BLaER1 treated with 17β-estradiol and CSF1 and Interleukin-3, amounts not matched to agents 10 nM and 100 nM (cell line): ENCODE measurements around the gene CD36.

ENCODE experiments used
- H3K27ac ChIP-seq, 11 experiments: shearing (Covaris generic); formaldehyde crosslinking; 2 replicates each; pipeline ENCODE4 v1.8.1; 2022
- H3K27me3 ChIP-seq, 11 experiments: shearing (Covaris generic); formaldehyde crosslinking; 2 replicates each; pipeline ENCODE4 v1.8.1; 2022
- H3K36me3 ChIP-seq, 11 experiments: shearing (Covaris generic); formaldehyde crosslinking; 2 replicates each; pipeline ENCODE4 v1.8.1; 2022
- H3K4me1 ChIP-seq, 10 experiments: shearing (Covaris generic); formaldehyde crosslinking; 2 replicates each; pipeline ENCODE4 v1.8.1; 2022
- H3K4me2 ChIP-seq, 11 experiments: shearing (Covaris generic); formaldehyde crosslinking; 2 replicates each; pipeline ENCODE4 v1.8.1; 2022
- H3K4me3 ChIP-seq, 10 experiments: shearing (Covaris generic); formaldehyde crosslinking; 2 replicates each; pipeline ENCODE4 v1.8.1; 2022
- H3K9ac ChIP-seq, 11 experiments: shearing (Covaris generic); formaldehyde crosslinking; 2 replicates each; pipeline ENCODE4 v1.8.1; 2022
- H3K9me3 ChIP-seq, 11 experiments: shearing (Covaris generic); formaldehyde crosslinking; replicated peaks in 1 of 11; 2 replicates each; pipeline ENCODE4 v1.8.1; 2022
- H4K20me1 ChIP-seq, 11 experiments: shearing (Covaris generic); formaldehyde crosslinking; 2 replicates each; pipeline ENCODE4 v1.8.1; 2022
- Cebpa-rat ChIP-seq, 11 experiments: shearing (Covaris generic); IDR thresholded peaks; 2 replicates each; pipeline ENCODE4 v1.8.1; 2022

CD36 gene

DNA sequence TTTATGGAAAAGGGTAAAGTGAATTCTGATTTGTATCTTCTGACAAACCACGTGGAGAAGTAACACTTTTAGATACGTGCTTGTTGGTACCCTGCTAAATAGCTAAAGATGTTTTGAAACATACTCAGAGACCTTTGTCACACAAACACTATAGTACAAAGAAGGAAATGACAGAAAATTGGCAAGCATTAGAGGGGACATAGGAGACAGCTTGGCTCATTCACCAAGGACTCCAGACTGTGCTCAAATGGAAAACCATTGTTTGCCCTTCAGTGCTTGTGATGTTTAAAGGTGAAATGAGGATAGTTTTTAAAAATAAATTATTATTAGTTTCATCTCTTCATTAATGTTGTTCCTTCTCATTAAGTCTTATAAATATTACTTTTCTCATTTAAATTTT, 34.0 kb upstream of the CD36 start:
- Histone ChIP-seq H4K20me1 (no peaks in the 10 kb centered on the region), H3K27ac (no peak overlapping the region), H3K4me3 (no peak overlapping the region), H3K9ac (no peak overlapping the region), H3K4me1 (no peaks in the 10 kb centered on the region), H3K27me3 (no peaks in the 10 kb centered on the region), H3K9me3 (no peaks in the 10 kb centered on the region), H3K36me3 (no peaks in the 10 kb centered on the region), H3K4me2 (no peak overlapping the region)
- TF ChIP-seq Cebpa-rat (IDR thresholded peaks at IDR 0.05), result no peak

DNA sequence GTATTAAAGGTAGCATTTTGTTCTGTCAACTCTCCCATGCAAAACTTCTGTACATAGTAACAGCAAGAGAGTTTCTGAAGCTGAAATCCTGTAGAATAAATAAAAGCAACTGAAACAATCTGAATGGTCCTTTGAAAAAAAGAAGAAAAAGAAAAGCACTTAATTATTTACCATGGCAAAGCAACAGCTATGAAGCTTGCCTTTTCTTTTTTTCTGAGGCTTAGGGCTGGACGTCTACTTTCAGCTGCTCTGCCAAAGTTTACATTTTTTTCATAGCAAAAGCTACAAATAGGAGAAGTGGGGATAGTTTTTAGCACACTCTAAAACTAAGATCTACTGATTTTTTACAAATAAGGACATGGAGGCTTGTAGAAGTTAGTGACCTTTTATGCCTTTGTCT, 31.3 kb upstream of the CD36 start:
- Histone ChIP-seq H3K9me3 (no peaks in the 10 kb centered on the region), H3K36me3 (no peaks in the 10 kb centered on the region), H3K4me1 (peaks cover 0 to under 1% (median 0%) of the 10 kb centered on the region in 10 experiments; a peak in 1 of 20 replicates), H3K4me2 (no peak overlapping the region), H3K27me3 (no peaks in the 10 kb centered on the region), H4K20me1 (no peaks in the 10 kb centered on the region), H3K4me3 (no peak overlapping the region), H3K27ac (no peak overlapping the region), H3K9ac (no peak overlapping the region)
- TF ChIP-seq Cebpa-rat (IDR thresholded peaks at IDR 0.05), result no peak

GRCh38 chr7:80608336-80608735, 30.1 kb upstream of the CD36 start:
- Histone ChIP-seq H3K4me1 (peaks cover 0 to 12% (median 0%) of the 10 kb centered on the region in 10 experiments; a peak in 8 of 20 replicates), H3K4me2 (no peak overlapping the region), H3K36me3 (no peaks in the 10 kb centered on the region), H3K4me3 (no peak overlapping the region), H3K9ac (no peak overlapping the region), H3K27ac (no peak overlapping the region), H4K20me1 (no peaks in the 10 kb centered on the region), H3K27me3 (no peaks in the 10 kb centered on the region), H3K9me3 (no peaks in the 10 kb centered on the region)
- no peak for TF ChIP-seq Cebpa-rat (IDR thresholded peaks at IDR 0.05)

- no peak for TF ChIP-seq Cebpa-rat (IDR thresholded peaks at IDR 0.05)
- H3K4me1 ChIP-seq, result peaks cover 0 to 26% (median 0%) of the 10 kb centered on the region in 10 experiments; a peak in 8 of 20 replicates
These were observed 28.7 kb upstream of the CD36 start for GRCh38 chr7:80609751-80610150.

GRCh38 chr7:80611353-80611752, 27.1 kb upstream of the CD36 start:
- H3K4me2 ChIP-seq, result no peak overlapping the region

More at GRCh38 chr7:80609751-80610150, 28.7 kb upstream of the CD36 start:
- Histone ChIP-seq H3K4me2 (no peak overlapping the region), H3K9me3 (no peaks in the 10 kb centered on the region), H3K36me3 (no peaks in the 10 kb centered on the region), H3K27ac (no peak overlapping the region), H3K9ac (no peak overlapping the region), H3K4me3 (no peak overlapping the region), H4K20me1 (no peaks in the 10 kb centered on the region), H3K27me3 (no peaks in the 10 kb centered on the region)

GRCh38 chr7:80611779-80612178, 26.7 kb upstream of the CD36 start:
- TF ChIP-seq Cebpa-rat (IDR thresholded peaks at IDR 0.05), result no peak
- H3K9me3 ChIP-seq, result no peaks in the 10 kb centered on the region
- H3K27ac ChIP-seq, result no peak overlapping the region
- no peaks in the 10 kb centered on the region for H3K27me3 ChIP-seq
- no peaks in the 10 kb centered on the region for H4K20me1 ChIP-seq
- H3K36me3 ChIP-seq, result no peaks in the 10 kb centered on the region
- no peak overlapping the region for H3K4me3 ChIP-seq
- H3K9ac ChIP-seq, result no peak overlapping the region
- H3K4me2 ChIP-seq, result peak overlapping the region in 1 of 11 experiments; percentile 52; a peak in 1 of 22 replicates
- peaks cover 0 to 34% (median 0%) of the 10 kb centered on the region in 10 experiments; a peak in 8 of 20 replicates for H3K4me1 ChIP-seq

More at GRCh38 chr7:80611353-80611752, 27.1 kb upstream of the CD36 start:
- Histone ChIP-seq H3K27ac (no peak overlapping the region), H3K4me1 (peaks cover 0 to 34% (median 0%) of the 10 kb centered on the region in 10 experiments; a peak in 8 of 20 replicates), H3K9me3 (no peaks in the 10 kb centered on the region), H4K20me1 (no peaks in the 10 kb centered on the region), H3K27me3 (no peaks in the 10 kb centered on the region), H3K36me3 (no peaks in the 10 kb centered on the region), H3K4me3 (no peak overlapping the region), H3K9ac (no peak overlapping the region)
- TF ChIP-seq Cebpa-rat (IDR thresholded peaks at IDR 0.05), result no peak

DNA sequence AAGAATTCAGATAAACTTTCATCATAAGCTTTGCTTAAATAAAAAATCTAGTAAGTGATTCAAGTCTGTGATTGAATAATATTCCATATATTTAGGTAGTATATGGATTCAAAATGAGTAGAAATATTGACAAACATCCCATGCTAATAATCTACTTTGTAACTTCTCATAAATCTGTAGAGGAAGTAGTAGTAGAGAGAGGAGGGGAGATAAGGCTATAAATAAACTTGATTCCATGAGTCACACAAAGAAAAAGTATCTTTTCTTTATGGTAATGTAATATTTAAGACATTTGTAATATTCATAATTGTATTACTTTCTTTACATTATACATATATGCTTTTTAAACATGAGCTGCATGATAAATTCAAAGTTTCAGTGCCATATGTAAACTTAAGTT, 25.6 kb upstream of the CD36 start:
- H3K36me3 ChIP-seq, result no peaks in the 10 kb centered on the region
- peaks cover 0 to 41% (median 0%) of the 10 kb centered on the region in 10 experiments; a peak in 8 of 20 replicates for H3K4me1 ChIP-seq
- no peak overlapping the region for H3K9ac ChIP-seq
- H3K27ac ChIP-seq, result no peak overlapping the region
- H3K9me3 ChIP-seq, result no peaks in the 10 kb centered on the region
- H3K4me2 ChIP-seq, result peak overlapping the region in 4 of 11 experiments; percentile 37 to 61 (median 49); a peak in 5 of 22 replicates
- H4K20me1 ChIP-seq, result no peaks in the 10 kb centered on the region
- H3K4me3 ChIP-seq, result no peak overlapping the region
- TF ChIP-seq Cebpa-rat (IDR thresholded peaks at IDR 0.05), result no peak
- H3K27me3 ChIP-seq, result no peaks in the 10 kb centered on the region

DNA sequence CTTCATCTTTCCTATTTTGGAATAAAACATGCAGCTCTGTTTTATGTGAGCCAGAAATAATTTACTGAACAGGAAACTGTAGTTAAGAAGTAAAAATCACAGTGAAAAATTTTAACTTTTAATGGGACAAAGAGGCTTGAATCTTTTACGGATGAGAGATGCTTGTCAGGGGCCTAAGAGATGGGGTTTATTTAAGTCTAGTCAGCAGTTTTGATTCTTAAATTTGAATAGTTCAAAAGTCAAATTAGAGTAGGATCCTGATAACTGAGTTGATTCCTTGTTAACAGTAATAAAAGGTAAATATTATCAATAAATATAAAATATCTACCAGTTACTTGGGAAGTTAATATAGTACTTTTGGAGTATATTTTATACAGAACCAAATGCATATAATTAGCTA, 24.9 kb upstream of the CD36 start:
- no peak for TF ChIP-seq Cebpa-rat (IDR thresholded peaks at IDR 0.05)
- no peaks in the 10 kb centered on the region for H4K20me1 ChIP-seq

GRCh38 chr7:80614851-80615271, 23.6 kb upstream of the CD36 start:
- Histone ChIP-seq H3K27me3 (no peaks in the 10 kb centered on the region), H3K36me3 (no peaks in the 10 kb centered on the region), H3K4me1 (peaks cover 0 to 61% (median 3%) of the 10 kb centered on the region in 10 experiments; a peak in 9 of 20 replicates), H3K4me3 (no peak overlapping the region), H3K9ac (no peak overlapping the region), H3K4me2 (peak overlapping the region in 3 of 11 experiments; percentile 40 to 57 (median 52); a peak in 6 of 22 replicates), H3K27ac (no peak overlapping the region), H3K9me3 (peaks cover 0 to 10% (median 4%) of the 10 kb centered on the region in 11 experiments; a peak in 7 of 22 replicates), H4K20me1 (no peaks in the 10 kb centered on the region)
- no peak for TF ChIP-seq Cebpa-rat (IDR thresholded peaks at IDR 0.05)

More for the DNA sequence above, 24.9 kb upstream of the CD36 start:
- no peaks in the 10 kb centered on the region for H3K9me3 ChIP-seq
- H3K4me3 ChIP-seq, result no peak overlapping the region
- H3K4me2 ChIP-seq, result peak overlapping the region in 4 of 11 experiments; percentile 37 to 61 (median 49); a peak in 6 of 22 replicates
- no peak overlapping the region for H3K27ac ChIP-seq
- H3K4me1 ChIP-seq, result peaks cover 0 to 47% (median 2%) of the 10 kb centered on the region in 10 experiments; a peak in 9 of 20 replicates
- H3K27me3 ChIP-seq, result no peaks in the 10 kb centered on the region
- no peaks in the 10 kb centered on the region for H3K36me3 ChIP-seq
- H3K9ac ChIP-seq, result no peak overlapping the region

DNA sequence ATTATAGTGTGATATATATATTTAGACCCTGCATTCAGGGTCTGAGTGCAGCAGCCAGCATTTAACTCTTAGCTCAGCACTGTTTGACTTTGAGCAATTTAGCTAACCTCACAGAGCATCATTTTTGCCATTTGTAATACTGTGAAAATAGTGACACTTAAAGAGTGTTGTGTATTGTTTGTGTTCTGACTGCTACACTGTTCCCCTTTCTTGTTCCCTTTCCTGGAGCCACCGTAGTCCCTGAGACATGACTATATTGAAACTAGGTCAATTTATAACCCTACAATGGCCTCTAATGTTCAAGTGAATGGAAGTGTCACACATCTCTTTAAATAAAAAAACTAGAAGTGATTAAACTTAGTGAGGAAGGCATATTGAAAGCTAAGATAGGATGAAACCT, 20.3 kb upstream of the CD36 start:
- peaks cover 0 to 14% (median 6%) of the 10 kb centered on the region in 11 experiments; a peak in 8 of 22 replicates for H3K9me3 ChIP-seq
- H3K4me2 ChIP-seq, result peak overlapping the region in 5 of 11 experiments; percentile 24 to 79 (median 51); a peak in 6 of 22 replicates
- peaks cover 0 to 76% (median 12%) of the 10 kb centered on the region in 10 experiments; a peak in 11 of 20 replicates for H3K4me1 ChIP-seq
- peak overlapping the region in 2 of 11 experiments; percentile 8 to 22; a peak in 1 of 22 replicates for H3K9ac ChIP-seq
- no peak overlapping the region for H3K4me3 ChIP-seq
- H3K36me3 ChIP-seq, result no peaks in the 10 kb centered on the region
- peak overlapping the region in 5 of 11 experiments; percentile 53 to 67 (median 59); a peak in 9 of 22 replicates for H3K27ac ChIP-seq
- no peaks in the 10 kb centered on the region for H3K27me3 ChIP-seq
- TF ChIP-seq Cebpa-rat (IDR thresholded peaks at IDR 0.05), result no peak
- no peaks in the 10 kb centered on the region for H4K20me1 ChIP-seq
